Measurements from ENCODE around the gene DBR1. TPM values are rescaled to one million over a fixed set of nuclear protein-coding genes. Genes with fewer than 3 reads are reported as not detected.
A peak's percentile ranks its signal among the peaks of the same experiment; 100 is the strongest.

Gene DBR1
- total and polyA plus RNA-seq, 2 of the 13 experiments (the other 11 are each of a cell fraction or from before 2014, with no cell fraction given), result 6.4 to 16.7 TPM

GRCh38 chr3:138114988-138115971 lies 59.4 kb downstream of the DBR1 start, which contains the start of gene DZIP1L (continued):
- TF ChIP-seq RAD51 (IDR thresholded peaks at IDR 0.05; ENCODE audit: borderline replicate concordance) (no peak), ZSCAN29 (CRISPR knock-in tag; conservative IDR thresholded peaks at IDR 0.05) (no peak), KLF9 (CRISPR knock-in tag; IDR thresholded peaks at IDR 0.05; ENCODE audit: low read depth) (no peak), ZNF136 (CRISPR knock-in tag; IDR thresholded peaks at IDR 0.05; ENCODE audit: low read depth) (no peak), ZZZ3 (CRISPR knock-in tag; IDR thresholded peaks at IDR 0.05; ENCODE audit: borderline replicate concordance) (no peak), FIP1L1 (IDR thresholded peaks at IDR 0.05; ENCODE audit: borderline replicate concordance, insufficient read depth, low read depth, low read length) (no peak), PRDM4 (CRISPR knock-in tag; IDR thresholded peaks at IDR 0.05; ENCODE audit: borderline replicate concordance) (no peak), GPN1 (CRISPR knock-in tag; IDR thresholded peaks at IDR 0.05; ENCODE audit: borderline replicate concordance) (no peak), HINFP (CRISPR knock-in tag; IDR thresholded peaks at IDR 0.05; ENCODE audit: low read depth) (no peak; the same call in 1 of the 2 replicates), NCOA2 (CRISPR knock-in tag; IDR thresholded peaks at IDR 0.05) (no peak), KAT7 (CRISPR knock-in tag; IDR thresholded peaks at IDR 0.05; ENCODE audit: borderline replicate concordance) (no peak), EP300 (IDR thresholded peaks at IDR 0.05; ENCODE audit: low read depth in 2 of 2, low read length in 2 of 2) (no peak), EP300 (CRISPR knock-in tag; IDR thresholded peaks at IDR 0.05; ENCODE audit: borderline replicate concordance) (no peak), SP140L (CRISPR knock-in tag; IDR thresholded peaks at IDR 0.05; ENCODE audit: borderline replicate concordance) (no peak), ZNF280B (CRISPR knock-in tag; IDR thresholded peaks at IDR 0.05; ENCODE audit: borderline replicate concordance) (no peak), U2AF1 (optimal IDR thresholded peaks at IDR 0.05; ENCODE audit: low read depth, low read length) (no peak), ZNF607 (CRISPR knock-in tag; IDR thresholded peaks at IDR 0.05; ENCODE audit: borderline replicate concordance) (no peak), CREB3 (CRISPR knock-in tag; IDR thresholded peaks at IDR 0.05) (peak; percentile 65; the same call in 1 of the 2 replicates), RBM22 (optimal IDR thresholded peaks at IDR 0.05; ENCODE audit: low read length) (no peak), ZNF143 (CRISPR knock-in tag; IDR thresholded peaks at IDR 0.05) (no peak)
